Transverse colon (tissue), 3 donors: ENCODE results near the gene AGMO.

Experiments used
- CTCF ChIP-seq, 5 experiments: fragments of 200-600 bp in 3 of 5; fragments of 450-650 bp in 2 of 5; sonication (generic) in 3 of 5; IDR thresholded peaks; 1 replicate in 2 of 5; 2 replicates in 3 of 5; pipeline ENCODE4 v1.5.1; 2016 to 2017; ENCODE audit warnings: antibody characterized with exemption in 5 of 5, inconsistent platforms in 3 of 5, mild to moderate bottlenecking in 2 of 5, moderate library complexity in 1 of 5
- POLR2A ChIP-seq: fragments of 450-650 bp; IDR thresholded peaks from one replicate; pipeline ENCODE4 v1.6.1; 2016; ENCODE audit warnings: antibody characterized with exemption, mild to moderate bottlenecking, moderate library complexity

GRCh38 chr7:15485431-15485830 is 76.4 kb downstream of the AGMO start:
- TF ChIP-seq POLR2A: no peak
- no peak for TF ChIP-seq CTCF (IDR thresholded peaks at IDR 0.05)
